Erythroblast (primary cell): ENCODE measurements around the gene PIP5K1B.

Experiments
- DNase-seq, 2 experiments: peaks; one replicate each; lab custom pipeline; 2025; lab: John Stamatoyannopoulos, UW
- GATA1 ChIP-seq: IDR thresholded peaks from 2 replicates; pipeline ENCODE4 v1.6.1; 2011; ENCODE audit warnings: low read depth, mild to moderate bottlenecking, control low read depth, low read length, moderate library complexity
- POLR2A ChIP-seq: IDR thresholded peaks from 2 replicates; pipeline ENCODE4 v1.6.1; 2011; ENCODE audit warnings: mild to moderate bottlenecking, low read length

Gene PIP5K1B

GRCh38 chr9:68780720-68781119, 75.7 kb downstream of the PIP5K1B start:
- TF ChIP-seq GATA1: no peak
- no peak for TF ChIP-seq POLR2A
- peak; percentile 61 to 75 for DNase-seq

GRCh38 chr9:68781928-68782327, 76.9 kb downstream of the PIP5K1B start:
- TF ChIP-seq POLR2A (no peak), GATA1 (no peak)
- DNase-seq: peak in 1 of 2 experiments; percentile 45

GRCh38 chr9:68782546-68782945, 77.5 kb downstream of the PIP5K1B start:
- peak; percentile 16 to 41 for DNase-seq
- TF ChIP-seq GATA1: no peak
- no peak for TF ChIP-seq POLR2A

- peak; percentile 6 for TF ChIP-seq POLR2A
- TF ChIP-seq GATA1: no peak
- DNase-seq: peak in 1 of 2 experiments; percentile 55
These were observed 80.9 kb downstream of the PIP5K1B start for GRCh38 chr9:68785965-68786364.

- no peak for DNase-seq
- TF ChIP-seq GATA1: no peak
- TF ChIP-seq POLR2A: no peak
These were observed 86.1 kb downstream of the PIP5K1B start for GRCh38 chr9:68791169-68791568.

GRCh38 chr9:68793605-68794343, 88.7 kb downstream of the PIP5K1B start:
- TF ChIP-seq GATA1: no peak
- no peak for TF ChIP-seq POLR2A
- DNase-seq: peak in 1 of 2 experiments; percentile 41

GRCh38 chr9:68794898-68795297, 89.9 kb downstream of the PIP5K1B start:
- TF ChIP-seq GATA1 (no peak), POLR2A (no peak)
- no peak for DNase-seq

- no peak for TF ChIP-seq POLR2A
- DNase-seq: no peak
These were observed 90.4 kb downstream of the PIP5K1B start for GRCh38 chr9:68795411-68795810.

- no peak for TF ChIP-seq GATA1
- no peak for DNase-seq
These were observed 92.1 kb downstream of the PIP5K1B start for GRCh38 chr9:68797116-68797515.

- DNase-seq: peak in 1 of 2 experiments; percentile 14
- TF ChIP-seq POLR2A: no peak
- no peak for TF ChIP-seq GATA1
These were observed 93.4 kb downstream of the PIP5K1B start for GRCh38 chr9:68798423-68798822.

- TF ChIP-seq POLR2A: no peak
- no peak for TF ChIP-seq GATA1
These were observed 95.8 kb downstream of the PIP5K1B start for GRCh38 chr9:68800836-68801235.

GRCh38 chr9:68802525-68803015, 97.5 kb downstream of the PIP5K1B start:
- no peak for DNase-seq
- TF ChIP-seq POLR2A: no peak
- TF ChIP-seq GATA1: no peak

More at GRCh38 chr9:68800836-68801235, 95.8 kb downstream of the PIP5K1B start:
- no peak for DNase-seq

- DNase-seq: peak; percentile 63 to 76
- TF ChIP-seq GATA1: no peak
- no peak for TF ChIP-seq POLR2A
These were observed 100.2 kb downstream of the PIP5K1B start for GRCh38 chr9:68804911-68805889.
